Subcutaneous abdominal adipose tissue (tissue), 5 donors: ENCODE data around the gene KCNH2.

Source experiments
- H3K27ac ChIP-seq: one replicate; pipeline ENCODE4 v1.7.0; 2013; ENCODE audit warnings: low read depth, mild to moderate bottlenecking, inconsistent platforms, low read length, moderate library complexity
- H3K27me3 ChIP-seq, 5 donors: one replicate each; pipeline ENCODE4 v1.7.0; 2013; ENCODE audit warnings: low read length in 5 of 5, inconsistent platforms in 1 of 5; ENCODE audit not compliant: control insufficient read depth in 5 of 5, insufficient read depth in 4 of 5
- H3K36me3 ChIP-seq, 5 donors: one replicate each; pipeline ENCODE4 v1.7.0; 2013; ENCODE audit warnings: low read length in 5 of 5; ENCODE audit not compliant: control insufficient read depth in 5 of 5, insufficient read depth in 5 of 5
- H3K4me1 ChIP-seq, 5 donors: one replicate each; pipeline ENCODE4 v1.7.0; 2013; ENCODE audit warnings: low read length in 5 of 5, mild to moderate bottlenecking in 3 of 5, moderate library complexity in 1 of 5; ENCODE audit not compliant: control insufficient read depth in 5 of 5, insufficient read depth in 5 of 5
- H3K4me3 ChIP-seq, 5 donors: one replicate each; pipeline ENCODE4 v1.7.0; 2013; ENCODE audit warnings: low read length in 5 of 5, low read depth in 1 of 5
- H3K9ac ChIP-seq, 5 donors: one replicate each; pipeline ENCODE4 v1.7.0; 2013; ENCODE audit warnings: low read length in 5 of 5, mild to moderate bottlenecking in 4 of 5, moderate library complexity in 3 of 5
- H3K9me3 ChIP-seq, 5 donors: one replicate each; pipeline ENCODE4 v1.7.0; 2013; ENCODE audit warnings: low read length in 5 of 5; ENCODE audit not compliant: control insufficient read depth in 5 of 5
- donor health status: healthy.
- donor health status: healthy.
- donor health status: healthy.
- donor health status: healthy.
- donor health status: healthy.

KCNH2 gene

DNA sequence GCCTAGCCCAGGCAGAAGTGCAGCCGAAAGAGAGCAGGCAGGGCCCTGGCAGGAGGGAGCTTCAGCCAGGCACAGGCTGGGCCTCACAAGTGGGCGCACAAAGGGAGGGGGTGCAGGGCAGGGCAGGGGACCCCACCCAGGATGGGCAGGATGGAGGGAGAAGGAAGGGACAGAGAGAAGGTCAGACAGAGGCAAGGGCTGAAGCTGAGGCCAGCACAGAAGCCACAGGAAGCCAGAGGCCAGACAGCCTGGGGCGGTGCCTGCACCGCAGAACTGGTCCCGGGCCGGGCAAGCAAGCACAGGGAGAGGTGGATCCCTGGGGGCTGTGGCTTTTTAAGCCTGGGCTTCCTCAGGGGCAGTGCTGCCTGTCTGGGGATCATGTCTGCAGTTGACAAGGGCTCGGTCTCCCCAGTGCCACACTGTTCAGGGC, 29.4 kb upstream of the KCNH2 start:
- Histone ChIP-seq H3K27me3 (peaks cover 0 to 19% (median 5%) of the 10 kb centered on the region in 5 donors), H3K9me3 (no peaks in the 10 kb centered on the region), H3K4me3 (no peak overlapping the region), H3K4me1 (peaks cover 9 to 44% (median 21%) of the 10 kb centered on the region in 5 donors), H3K27ac (no peak overlapping the region), H3K36me3 (peaks cover 0 to 15% (median 10%) of the 10 kb centered on the region in 5 donors), H3K9ac (peak overlapping the region in 1 of 5 donors; percentile 18)

DNA sequence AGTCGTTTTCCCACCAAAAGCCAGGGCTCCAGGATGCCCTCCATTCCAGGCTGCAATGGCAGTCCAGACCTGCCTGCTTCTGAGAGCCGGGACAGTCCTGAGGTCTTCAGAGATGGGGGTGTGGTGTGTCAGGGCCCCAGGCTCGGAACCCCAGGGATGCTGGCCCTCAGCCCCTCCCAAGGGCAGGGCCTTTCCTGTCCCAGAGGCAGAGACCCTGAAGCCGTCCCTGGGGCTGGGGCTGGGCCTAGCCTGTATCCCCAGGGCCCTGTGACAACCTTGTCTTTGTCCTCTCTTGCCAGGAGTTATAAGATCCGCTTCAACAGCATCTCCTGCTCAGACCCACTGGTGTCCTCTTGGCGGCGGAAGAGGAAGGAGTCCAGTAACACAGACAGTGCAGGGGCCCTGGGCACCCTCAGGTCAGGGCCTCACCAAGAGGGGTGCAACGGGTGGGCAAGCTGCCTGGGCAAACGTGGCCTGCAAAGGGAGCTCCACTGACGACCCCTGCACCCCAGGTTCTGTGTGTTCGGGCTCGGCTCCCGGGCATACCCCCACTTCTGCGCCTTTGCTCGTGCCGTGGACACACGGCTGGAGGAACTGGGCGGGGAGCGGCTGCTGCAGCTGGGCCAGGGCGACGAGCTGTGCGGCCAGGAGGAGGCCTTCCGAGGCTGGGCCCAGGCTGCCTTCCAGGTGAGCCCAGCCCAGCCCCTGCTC, 28.6 kb upstream of the KCNH2 start:
- Histone ChIP-seq H3K36me3 (peaks cover 0 to 21% (median 17%) of the 10 kb centered on the region in 5 donors), H3K9me3 (no peaks in the 10 kb centered on the region), H3K27me3 (peaks cover 0 to 16% (median 5%) of the 10 kb centered on the region in 5 donors), H3K27ac (no peak overlapping the region), H3K4me1 (peaks cover 6 to 37% (median 21%) of the 10 kb centered on the region in 5 donors), H3K9ac (no peak overlapping the region), H3K4me3 (no peak overlapping the region)

DNA sequence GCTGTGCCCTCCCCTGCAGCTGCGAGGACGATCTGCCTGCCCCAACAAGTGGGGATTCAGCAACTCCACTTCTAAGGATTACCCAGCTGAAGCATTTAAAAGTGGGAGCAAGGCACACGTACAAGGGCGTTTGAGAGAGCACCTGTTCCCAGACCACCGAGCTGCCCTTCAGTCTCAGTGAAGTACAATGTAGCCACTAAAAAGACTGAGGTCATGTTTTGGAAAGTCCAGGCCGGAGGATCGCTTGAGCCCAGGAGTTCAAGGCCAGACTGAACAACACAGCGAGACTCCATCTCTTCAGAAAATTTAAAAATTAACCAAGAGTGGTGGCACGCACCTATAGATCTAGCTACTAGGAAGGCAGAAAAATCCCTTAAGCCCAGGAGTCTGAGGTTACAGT, 27.4 kb upstream of the KCNH2 start:
- peaks cover 0 to 26% (median 20%) of the 10 kb centered on the region in 5 donors for H3K36me3 ChIP-seq
- no peaks in the 10 kb centered on the region for H3K9me3 ChIP-seq
- H3K4me1 ChIP-seq: peaks cover 4 to 29% (median 18%) of the 10 kb centered on the region in 5 donors
- H3K27me3 ChIP-seq: peaks cover 0 to 12% (median 5%) of the 10 kb centered on the region in 5 donors
- H3K27ac ChIP-seq: no peak overlapping the region
- no peak overlapping the region for H3K4me3 ChIP-seq
- no peak overlapping the region for H3K9ac ChIP-seq

DNA sequence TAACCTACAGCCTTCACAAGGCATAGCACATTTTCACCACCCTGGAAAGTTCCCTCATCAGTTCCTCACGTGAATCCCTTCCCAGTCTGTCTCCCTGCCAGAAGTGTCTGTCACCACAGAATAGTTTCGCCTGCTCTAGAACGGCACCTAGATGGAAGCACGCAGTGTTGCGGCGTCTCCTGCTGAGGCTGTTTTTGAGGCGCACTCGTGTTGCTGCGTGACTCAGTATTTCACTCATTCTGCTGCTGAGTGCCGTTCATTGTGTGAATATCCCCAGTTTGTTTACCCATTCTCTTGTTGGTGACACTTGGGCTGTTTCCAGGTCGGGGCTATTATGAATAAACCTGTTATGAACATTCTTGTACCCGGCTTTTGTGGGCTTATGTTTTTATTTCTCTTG, 25.5 kb upstream of the KCNH2 start:
- Histone ChIP-seq H3K36me3 (peaks cover 0 to 31% (median 25%) of the 10 kb centered on the region in 5 donors), H3K27me3 (no peaks in the 10 kb centered on the region), H3K9ac (no peak overlapping the region), H3K4me1 (peaks cover 4 to 21% (median 7%) of the 10 kb centered on the region in 5 donors), H3K27ac (no peak overlapping the region), H3K4me3 (no peak overlapping the region), H3K9me3 (no peaks in the 10 kb centered on the region)

DNA sequence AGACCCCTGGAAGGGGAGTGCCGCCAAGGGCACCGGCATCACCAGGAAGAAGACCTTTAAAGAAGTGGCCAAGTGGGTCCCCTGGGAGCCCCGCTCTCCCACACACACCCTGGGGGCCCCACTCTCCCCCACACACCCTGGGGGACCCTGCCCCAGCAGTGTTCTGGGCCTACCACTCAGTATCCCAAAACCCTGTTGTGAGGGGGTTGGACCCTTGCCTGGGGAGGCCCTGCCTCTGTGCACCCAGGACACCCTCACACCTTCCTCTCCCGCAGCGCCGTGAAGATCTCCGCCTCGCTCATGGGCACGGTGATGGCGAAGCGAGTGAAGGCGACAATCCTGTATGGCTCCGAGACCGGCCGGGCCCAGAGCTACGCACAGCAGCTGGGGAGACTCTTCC, 23.4 kb upstream of the KCNH2 start:
- peaks cover 0 to 3% (median 0%) of the 10 kb centered on the region in 5 donors for H3K27me3 ChIP-seq
- H3K4me1 ChIP-seq: peaks cover 0 to 16% (median 11%) of the 10 kb centered on the region in 5 donors
- no peaks in the 10 kb centered on the region for H3K9me3 ChIP-seq
- no peak overlapping the region for H3K27ac ChIP-seq
- no peak overlapping the region for H3K4me3 ChIP-seq
- H3K9ac ChIP-seq: no peak overlapping the region
- H3K36me3 ChIP-seq: peaks cover 0 to 38% (median 34%) of the 10 kb centered on the region in 5 donors

DNA sequence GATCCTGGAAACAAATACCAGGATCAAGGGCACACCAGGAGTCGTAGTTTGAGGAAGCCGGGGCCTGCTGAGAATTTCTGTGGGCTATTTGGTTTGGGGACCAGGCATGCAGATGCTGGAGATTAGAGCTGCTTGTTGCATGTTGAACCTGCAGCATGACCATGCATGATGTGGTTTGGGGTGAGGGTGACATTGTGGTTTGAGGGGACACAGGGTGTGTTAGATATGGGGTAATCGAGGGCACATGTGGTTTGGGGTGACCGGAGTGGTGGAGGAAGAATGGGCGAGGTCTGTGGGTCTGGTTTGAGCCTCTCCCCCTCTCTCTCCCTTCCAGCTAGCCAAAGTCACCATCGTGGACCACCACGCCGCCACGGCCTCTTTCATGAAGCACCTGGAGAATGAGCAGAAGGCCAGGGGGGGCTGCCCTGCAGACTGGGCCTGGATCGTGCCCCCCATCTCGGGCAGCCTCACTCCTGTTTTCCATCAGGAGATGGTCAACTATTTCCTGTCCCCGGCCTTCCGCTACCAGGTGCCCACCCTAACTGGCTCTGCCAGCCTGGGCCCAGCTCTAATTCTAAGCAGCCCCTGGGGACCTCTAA, 22.9 kb upstream of the KCNH2 start:
- Histone ChIP-seq H3K36me3 (peaks cover 0 to 38% (median 34%) of the 10 kb centered on the region in 5 donors), H3K9ac (no peak overlapping the region), H3K4me1 (peaks cover 0 to 19% (median 10%) of the 10 kb centered on the region in 5 donors)

DNA sequence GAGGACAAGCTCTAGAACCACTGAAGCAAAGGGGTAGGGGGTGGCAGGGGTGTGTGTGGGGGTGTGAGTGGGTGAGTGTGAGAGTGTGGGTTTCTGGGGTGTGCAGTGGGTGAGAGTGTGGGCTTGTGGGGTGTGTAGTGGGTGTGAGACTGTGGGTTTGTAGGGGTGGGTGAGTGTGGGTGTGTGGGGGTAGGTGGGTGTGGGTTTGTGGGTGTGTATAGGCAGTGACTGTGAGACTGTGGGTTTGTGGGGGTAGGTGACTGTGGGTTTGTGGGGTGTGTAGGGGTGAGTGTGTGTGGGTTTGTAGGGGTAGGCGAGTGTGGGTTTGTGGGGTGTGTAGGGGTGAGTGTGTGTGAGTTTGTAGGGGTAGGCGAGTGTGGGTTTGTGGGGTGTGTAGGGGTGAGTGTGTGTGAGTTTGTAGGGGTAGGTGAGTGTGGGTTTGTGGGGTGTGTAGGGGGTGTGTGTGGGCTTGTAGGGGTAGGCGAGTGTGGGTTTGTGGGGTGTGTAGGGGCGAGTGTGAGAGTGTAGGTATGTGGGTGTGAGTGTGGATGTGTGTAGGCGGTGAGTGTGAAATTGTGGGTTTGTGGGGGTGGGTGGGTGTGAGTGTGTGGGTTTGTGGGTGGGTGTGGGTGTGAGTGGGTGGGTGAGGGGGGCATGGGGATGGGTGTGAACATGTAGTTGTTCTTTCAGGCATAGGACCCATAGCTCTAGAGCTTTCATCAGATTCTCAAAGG, 21.5 kb upstream of the KCNH2 start:
- H3K9ac ChIP-seq: no peak overlapping the region
- no peak overlapping the region for H3K27ac ChIP-seq
- H3K36me3 ChIP-seq: peaks cover 0 to 31% (median 27%) of the 10 kb centered on the region in 5 donors
- H3K4me1 ChIP-seq: peaks cover 2 to 24% (median 16%) of the 10 kb centered on the region in 5 donors
- H3K4me3 ChIP-seq: no peak overlapping the region
- peaks cover 0 to 6% (median 0%) of the 10 kb centered on the region in 5 donors for H3K27me3 ChIP-seq
- H3K9me3 ChIP-seq: no peaks in the 10 kb centered on the region

More for the DNA sequence above, 22.9 kb upstream of the KCNH2 start:
- Histone ChIP-seq H3K4me3 (no peak overlapping the region), H3K27me3 (peaks cover 0 to 3% (median 0%) of the 10 kb centered on the region in 5 donors), H3K9me3 (no peaks in the 10 kb centered on the region), H3K27ac (no peak overlapping the region)

DNA sequence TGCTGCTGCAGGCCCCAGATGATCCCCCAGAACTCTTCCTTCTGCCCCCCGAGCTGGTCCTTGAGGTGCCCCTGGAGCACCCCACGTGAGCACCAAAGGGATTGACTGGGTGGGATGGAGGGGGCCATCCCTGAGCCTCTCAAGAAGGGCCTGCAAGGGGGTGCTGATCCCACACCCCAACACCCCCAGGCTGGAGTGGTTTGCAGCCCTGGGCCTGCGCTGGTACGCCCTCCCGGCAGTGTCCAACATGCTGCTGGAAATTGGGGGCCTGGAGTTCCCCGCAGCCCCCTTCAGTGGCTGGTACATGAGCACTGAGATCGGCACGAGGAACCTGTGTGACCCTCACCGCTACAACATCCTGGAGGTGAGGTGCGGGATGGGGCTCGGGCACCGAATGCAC, 20.9 kb upstream of the KCNH2 start:
- H3K9ac ChIP-seq: no peak overlapping the region
- H3K4me3 ChIP-seq: no peak overlapping the region
- no peak overlapping the region for H3K27ac ChIP-seq

DNA sequence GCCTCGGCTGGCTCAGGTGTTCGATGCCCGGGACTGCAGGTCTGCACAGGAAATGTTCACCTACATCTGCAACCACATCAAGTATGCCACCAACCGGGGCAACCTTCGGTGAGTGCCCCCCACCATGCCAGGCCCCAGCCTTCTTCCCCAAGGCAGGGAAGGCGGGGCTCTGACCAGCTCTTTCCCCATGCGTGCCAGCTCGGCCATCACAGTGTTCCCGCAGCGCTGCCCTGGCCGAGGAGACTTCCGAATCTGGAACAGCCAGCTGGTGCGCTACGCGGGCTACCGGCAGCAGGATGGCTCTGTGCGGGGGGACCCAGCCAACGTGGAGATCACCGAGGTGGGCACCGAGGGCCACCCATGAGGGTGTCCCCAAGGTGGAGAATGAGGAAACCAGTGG, 20.2 kb upstream of the KCNH2 start:
- Histone ChIP-seq H3K27ac (no peak overlapping the region), H3K9ac (no peak overlapping the region), H3K36me3 (peaks cover 0 to 28% (median 26%) of the 10 kb centered on the region in 5 donors), H3K9me3 (no peaks in the 10 kb centered on the region), H3K4me1 (peaks cover 2 to 36% (median 26%) of the 10 kb centered on the region in 5 donors), H3K4me3 (no peak overlapping the region), H3K27me3 (peaks cover 0 to 6% (median 0%) of the 10 kb centered on the region in 5 donors)

More for the DNA sequence above, 20.9 kb upstream of the KCNH2 start:
- Histone ChIP-seq H3K36me3 (peaks cover 0 to 31% (median 27%) of the 10 kb centered on the region in 5 donors), H3K4me1 (peaks cover 2 to 31% (median 22%) of the 10 kb centered on the region in 5 donors), H3K27me3 (peaks cover 0 to 6% (median 0%) of the 10 kb centered on the region in 5 donors), H3K9me3 (no peaks in the 10 kb centered on the region)
